CD4-positive, alpha-beta T cell treated with Interleukin-15 for 1 hour (primary cell): ENCODE measurements around the gene NKD2.

Experiments
- DNase-seq: peaks from one replicate; pipeline ENCODE4 v3.0.0-alpha.2; 2020

The NKD2 gene

DNA sequence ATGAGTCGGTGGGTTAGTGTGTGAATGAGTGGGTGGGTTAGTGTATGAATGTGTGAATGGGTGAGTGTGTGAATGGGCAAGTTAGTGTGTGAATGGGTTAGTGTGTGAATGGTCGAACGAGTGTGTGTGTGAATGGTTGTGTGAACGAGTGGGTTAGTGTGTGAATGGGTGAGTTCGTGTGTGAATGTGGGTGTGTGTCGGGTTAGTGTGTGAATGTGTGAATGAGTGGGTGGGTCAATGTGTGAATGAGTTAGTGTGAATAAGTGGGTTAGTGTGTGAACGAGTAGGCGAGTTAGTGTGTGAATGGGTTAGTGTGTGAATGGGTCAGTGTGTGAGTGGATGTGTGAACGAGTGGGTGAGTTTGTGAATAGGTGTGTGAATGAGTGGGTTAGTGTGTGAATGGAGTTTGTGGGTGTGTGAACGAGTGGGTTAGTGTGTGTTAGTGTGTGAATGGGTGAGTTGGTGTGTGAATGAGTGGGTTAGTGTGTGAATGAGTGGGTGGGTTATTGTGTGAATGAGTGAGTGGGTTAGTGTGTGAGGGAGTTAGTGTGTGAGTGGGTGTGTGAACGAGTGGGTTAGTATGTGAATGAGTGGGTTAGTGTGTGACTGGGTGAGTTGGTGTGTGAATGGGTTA, 38.8 kb downstream of the NKD2 start:
- DNase-seq = no peak

DNA sequence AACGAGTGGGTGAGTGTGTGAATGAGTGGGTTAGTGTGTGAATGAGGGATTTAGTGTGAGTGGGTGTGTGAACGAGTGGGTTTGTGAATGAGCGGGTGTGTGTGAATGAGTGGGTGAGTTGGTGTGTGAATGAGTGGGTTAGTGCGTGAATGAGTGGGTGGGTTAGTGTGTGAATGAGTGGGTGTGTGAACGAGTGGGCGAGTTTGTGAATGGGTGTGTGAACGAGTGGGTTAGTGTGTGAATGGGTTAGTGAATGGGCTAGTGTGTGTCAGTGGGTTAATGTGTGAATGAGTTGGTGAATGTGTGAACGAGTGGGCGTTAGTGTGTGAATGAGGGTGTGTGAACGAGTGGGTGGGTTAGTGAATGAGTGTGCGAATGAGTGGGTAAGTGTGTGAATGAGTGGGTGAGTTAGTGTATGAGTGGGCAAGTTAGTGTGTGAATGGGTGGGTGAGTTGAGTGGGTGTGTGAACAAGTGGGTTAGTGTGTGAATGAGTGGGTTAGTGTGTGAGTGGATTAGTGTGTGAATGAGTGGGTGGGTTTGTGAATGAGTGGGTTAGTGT, 39.6 kb downstream of the NKD2 start:
- no peak for DNase-seq

DNA sequence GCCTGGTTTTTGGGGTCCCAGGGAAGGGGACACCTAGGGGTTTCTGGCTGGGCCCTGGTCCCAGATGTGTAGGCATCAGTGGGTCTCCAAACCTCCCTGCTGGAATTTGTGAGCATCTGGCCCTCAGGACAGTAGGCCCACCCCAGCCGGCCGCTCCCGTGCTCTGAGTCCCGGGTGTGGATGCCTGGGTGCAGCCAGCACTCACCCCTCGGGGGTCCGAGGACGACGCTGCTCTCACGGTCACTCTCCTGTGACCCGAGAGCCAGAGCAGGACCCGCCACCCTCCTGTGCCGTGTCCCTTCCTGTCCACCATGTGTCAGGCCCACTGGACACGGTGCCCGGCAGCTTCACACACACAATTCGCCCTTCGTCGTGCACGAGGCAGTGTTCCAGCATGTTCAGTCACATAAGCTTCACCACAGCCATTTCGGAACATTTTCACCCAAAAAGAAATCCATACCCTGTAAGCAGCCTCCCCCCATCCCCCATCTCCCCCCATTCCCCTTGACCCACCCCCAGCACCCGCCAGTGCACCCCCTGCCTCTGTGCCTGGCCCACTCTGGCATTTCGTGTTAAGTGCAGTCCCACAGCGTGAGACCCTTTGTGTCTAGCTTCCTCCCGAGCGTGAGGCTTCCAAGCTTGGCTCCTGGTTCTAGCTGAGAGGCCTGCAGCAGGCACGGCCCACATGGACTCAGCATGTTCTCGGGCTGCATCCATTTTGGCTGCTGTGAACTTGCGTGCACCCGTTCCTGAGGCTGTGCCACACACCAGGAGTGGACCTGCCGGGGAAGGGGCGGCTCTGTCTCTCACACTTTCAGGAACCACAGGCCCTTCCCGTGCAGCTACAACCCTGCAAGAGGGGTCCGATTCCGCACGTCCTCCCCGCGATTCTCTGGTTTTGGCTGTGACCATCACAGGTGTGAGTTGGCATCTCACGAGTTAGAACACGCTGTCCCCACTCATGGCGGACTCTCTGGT, 40.5 kb downstream of the NKD2 start:
- DNase-seq = no peak

DNA sequence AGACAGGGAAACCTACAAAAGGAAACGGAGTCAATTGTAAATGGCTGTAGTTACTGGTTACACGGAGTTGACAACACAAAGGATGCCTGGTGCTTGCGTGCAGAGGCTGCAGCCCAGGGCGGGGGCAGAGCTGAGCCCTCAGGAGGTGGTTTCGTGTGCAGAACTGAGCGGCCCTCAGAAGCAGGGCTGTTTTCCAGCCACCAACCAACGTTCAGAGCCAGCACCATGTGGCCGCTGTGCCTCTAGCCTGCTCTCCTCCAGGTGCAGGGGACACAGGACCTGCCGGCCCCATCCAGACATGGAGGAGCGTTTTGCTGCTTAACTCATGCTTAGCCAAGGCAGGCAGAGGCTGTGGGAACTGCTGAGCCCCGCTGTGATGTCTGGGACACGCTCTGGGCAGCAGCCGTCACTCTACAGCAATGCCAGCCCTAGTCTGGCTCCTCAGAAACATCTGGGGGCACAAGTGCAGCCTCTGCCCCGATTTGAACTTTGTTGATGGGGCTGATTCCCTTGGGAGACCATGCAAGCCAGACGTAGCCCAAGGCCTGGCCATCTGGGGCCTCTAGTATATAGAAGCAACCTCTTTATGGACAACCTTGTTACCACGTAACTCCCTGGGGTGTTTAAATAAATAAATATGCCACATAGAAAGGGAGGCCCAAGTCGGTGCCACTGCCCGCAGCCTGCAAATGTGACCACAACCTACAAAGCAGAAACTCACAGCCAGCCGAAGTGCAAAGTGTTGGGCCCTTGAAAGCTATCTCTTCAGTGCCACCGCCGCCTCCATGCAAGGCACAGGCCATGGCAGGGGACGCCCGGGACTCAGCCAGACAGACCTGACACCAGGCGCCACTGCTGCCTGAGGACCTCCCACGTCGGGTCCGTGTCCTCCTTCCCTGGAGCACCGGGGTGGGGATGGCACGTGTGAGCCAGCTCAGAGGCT, 42.1 kb downstream of the NKD2 start:
- DNase-seq = no peak

DNA sequence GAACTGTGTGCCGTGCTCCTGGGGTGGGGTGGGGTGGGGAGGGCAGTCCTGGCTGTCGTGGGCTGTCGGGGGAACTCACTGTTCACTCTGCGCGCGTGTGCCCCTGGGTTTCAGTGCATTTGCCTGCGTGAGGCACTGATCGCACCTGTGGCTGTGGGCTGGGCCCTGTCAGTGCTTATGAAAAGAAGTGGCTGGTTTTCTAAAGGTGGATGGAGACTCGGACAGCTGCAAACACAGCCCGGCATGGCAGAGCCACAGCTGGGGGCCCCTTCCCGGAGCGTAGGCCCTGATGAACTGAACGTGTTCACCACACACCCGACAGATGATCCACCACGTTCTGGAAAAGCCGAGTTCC, 42.7 kb downstream of the NKD2 start:
- no peak for DNase-seq

DNA sequence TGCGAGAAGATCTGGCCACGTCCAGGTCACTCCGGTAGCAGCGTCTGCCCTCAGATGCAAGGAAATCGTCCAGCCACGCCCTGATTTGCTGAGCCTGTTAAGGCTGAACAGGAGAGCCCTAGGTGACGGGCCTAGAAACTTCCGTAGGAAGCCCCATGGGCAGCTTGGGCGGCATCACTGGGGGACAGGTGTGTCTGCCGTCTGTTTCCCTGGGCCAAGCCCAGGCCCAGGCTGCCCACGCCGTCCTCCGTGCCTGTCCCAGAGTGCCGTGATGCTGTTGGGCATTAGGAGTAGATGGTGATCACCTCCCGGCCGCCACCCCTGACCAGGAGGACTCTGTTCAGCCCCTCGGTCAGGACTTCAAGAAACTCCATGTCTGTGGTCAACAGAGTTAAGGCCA, 43.5 kb downstream of the NKD2 start:
- DNase-seq = no peak

DNA sequence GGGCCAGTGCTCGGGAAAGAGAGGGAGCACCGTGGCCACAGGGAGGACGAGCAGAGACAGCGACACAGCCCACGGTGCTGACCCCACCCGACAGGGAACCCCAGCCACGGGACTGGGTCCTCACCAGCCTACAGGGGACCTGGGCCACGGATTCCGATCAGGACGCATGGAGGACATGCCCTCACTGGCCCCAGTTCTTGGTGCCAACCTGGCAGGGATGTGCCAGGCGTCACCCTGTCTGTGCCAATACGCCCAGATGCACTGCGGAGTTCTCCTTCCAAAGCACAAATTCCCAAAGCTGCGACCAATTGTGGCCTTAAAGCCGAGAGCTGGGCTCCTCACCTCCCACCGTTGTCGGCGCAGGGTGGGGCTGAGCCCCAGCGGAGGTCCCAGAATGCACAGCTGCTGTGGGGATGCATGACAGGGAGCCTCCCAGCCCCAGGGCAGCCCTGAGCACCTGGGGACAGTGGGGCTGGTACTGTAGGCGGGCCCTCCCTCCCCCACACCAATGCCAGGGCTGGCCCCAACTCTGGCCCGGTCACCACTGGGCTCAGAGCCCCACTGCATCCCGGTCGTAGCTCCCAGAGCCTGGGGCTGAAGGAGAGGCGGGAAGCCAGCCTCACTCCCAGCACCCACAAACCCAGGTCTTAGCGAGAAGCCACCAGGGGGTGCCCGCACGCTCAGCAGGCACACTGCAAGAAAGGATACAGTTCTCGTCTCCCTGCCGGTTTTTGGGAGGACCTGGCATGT, 44.2 kb downstream of the NKD2 start:
- DNase-seq = no peak

DNA sequence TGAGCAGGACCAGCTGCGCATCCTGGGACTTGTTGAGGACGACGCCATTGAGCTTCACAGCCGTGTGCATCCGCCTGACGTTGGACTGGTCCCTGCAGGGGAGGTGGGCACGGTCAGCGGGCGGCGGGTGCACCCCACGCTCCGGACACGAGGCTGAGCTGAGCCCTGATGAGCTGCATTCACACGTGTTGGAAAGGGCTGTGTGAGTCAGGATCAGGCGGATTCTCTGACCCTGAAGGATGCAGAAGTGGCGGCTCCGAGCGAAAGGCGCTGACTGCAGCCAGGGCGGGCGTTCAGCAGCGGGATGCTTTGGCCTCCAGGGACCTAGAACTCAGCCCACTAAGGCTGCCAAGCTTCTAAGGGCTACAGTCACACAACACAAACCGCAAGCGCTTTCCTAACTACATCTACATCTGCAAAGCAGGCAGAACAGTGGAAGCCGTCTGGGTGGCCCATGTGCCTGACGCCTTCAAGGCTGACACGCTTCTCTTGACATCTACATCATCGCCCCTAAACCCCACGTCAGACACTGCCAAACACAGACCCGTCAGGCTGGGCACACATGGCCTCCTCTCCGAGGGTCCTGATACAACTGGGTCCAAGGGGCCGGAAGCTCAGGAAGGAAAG, 44.9 kb downstream of the NKD2 start:
- no peak for DNase-seq

DNA sequence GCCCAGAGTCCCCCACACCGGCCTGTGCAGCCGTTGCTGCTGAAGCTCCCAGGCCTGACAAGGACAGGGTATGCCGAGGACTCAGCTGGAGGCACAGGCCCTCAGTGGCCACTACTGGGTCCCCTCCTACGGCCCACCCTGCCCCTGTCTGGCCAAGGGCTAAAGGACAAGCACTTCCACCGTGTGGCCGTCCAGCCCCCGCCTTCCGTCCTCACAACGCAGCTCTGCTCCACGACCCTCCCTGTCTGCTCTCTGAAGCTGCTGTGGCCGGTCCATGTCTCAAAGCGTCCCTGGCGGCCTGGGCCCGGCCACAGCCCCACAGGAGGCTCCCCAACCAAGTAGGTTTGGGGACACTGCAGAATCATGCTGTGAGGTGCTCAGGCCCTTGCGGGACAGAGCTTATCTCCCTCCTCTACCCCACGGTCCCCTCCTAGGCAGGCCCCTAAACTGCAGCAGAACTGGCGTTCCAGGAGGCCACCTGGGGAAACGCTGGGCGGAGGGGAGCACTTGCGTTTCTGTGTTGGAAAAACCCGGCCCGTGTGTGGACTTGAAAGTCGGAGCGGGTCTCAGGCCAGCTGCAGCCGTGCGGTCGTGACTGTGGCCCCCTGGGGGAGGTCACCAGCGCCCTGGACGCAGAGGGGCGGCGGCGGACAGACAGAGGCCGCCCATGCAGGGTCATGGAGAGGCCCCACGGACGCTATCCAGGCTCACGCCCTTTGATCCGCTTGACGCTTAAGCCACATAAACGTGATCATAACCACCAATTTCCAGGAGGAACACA, 45.6 kb downstream of the NKD2 start:
- no peak for DNase-seq

DNA sequence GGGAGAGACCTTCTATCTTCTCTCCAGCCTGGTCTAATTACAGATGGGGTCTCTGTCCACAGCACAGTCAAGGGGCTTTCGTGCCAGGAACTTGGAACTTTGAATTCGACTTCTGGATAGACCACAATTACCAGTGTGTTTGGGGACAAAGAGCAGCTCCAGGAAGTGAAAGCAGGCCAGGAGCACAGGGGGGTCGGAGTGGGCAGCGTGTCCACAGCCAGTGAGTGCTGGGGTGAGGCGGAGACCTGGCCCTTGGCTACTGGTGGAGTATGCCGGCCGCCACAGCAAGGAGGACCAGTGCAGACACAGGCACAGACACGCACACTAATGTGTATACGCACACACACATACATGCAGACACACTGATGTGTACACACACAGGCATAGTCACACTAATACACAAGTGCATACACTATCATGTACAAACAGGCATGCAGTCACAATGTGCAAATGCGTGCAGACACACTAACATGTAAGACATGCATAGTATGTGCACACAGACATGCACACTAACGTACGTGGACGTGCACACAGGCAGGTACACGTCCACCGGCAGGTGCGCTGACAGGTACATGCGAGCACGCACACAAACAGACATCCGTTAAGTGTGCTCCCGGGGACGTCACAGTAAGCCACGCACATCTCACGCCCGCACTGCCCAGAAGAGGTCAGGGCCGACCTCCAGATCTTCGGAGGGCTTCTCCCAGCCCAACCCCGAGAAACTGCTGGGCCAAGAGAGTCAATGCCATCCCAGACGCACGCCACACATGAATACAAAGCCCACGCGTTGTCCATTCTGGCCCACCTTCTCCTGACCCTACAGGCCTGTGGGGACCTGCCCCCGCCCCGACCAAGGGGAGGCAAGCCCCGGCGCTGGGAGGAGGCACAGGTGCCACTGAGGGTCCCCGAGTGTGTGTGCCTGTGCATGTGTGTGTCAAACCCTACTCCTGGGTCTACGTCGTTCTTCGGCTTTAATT, 46.5 kb downstream of the NKD2 start:
- no peak for DNase-seq

DNA sequence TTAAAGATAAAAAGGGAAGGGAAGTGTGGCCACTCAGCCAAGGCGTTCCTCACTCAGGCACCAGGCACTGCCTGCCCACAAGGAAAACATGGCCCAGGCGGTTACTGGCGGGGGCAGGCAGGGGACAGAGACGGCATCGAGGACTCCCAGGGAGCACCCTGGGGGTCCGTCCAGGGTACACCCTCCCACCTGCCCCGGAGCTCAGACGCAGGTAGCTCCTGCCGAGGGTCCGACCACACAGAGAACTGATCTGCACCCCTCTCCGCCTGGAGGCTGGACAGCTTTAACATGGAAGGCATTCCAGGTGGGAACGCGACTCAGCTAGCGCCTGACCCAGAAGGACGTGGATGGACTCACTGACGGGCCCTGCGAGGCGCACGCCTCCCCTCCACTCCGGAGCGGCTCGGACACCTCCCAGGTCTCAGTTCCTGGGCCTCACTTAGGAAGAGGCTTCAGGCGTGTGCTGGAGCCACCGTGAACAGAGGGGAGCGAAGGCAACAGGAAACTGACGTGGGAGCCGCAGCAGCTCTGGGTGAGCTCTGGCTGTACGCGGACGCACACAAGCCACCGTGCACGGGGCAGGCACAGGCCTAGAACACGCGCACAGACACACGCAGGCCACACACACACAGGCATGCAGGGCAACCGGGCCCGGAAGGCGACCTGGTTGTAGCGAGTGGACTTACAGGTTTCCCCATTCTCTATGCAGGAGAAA, 47.5 kb downstream of the NKD2 start:
- no peak for DNase-seq

DNA sequence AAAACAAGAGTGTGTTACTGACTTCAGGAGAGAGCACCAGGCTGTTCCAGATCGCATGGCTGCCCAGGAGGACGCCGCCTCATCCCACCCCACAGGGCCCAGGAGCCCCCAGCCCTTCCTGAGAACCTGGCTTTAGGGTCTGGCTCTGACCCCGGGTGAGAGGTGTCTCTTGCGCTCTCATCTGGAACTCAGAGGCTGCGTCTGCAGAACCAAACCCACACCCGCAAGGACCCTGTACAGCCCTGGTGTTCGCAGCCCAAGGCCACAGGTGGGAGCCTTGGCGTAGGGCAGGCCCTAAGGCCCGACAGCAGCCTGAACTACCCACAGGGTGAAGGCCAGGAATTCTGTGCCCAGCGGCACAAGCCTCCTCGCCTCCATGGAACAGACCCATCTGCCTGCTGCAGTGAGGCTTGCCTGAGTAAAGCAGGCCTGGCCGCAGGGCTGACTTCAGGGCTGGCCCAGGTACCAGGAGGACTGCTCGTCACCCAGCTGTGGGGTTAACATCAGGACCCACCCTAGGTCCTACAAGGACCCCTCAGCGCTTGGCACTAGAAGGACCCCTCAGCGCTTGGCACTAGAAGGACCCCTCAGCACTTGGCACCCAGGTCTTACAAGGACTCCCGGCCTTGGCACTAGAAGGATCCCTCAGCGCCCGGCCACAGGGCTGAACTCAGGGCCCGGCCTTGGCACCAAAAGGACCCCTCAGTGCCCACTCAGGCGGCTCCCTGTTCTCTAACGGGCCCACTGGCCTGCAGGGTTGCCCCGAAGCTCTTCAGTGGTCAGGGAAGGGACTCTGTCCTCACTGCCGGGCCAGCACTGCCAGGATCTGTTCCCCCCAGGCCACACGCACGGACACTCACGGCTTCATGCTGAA, 48.2 kb downstream of the NKD2 start:
- DNase-seq = no peak

DNA sequence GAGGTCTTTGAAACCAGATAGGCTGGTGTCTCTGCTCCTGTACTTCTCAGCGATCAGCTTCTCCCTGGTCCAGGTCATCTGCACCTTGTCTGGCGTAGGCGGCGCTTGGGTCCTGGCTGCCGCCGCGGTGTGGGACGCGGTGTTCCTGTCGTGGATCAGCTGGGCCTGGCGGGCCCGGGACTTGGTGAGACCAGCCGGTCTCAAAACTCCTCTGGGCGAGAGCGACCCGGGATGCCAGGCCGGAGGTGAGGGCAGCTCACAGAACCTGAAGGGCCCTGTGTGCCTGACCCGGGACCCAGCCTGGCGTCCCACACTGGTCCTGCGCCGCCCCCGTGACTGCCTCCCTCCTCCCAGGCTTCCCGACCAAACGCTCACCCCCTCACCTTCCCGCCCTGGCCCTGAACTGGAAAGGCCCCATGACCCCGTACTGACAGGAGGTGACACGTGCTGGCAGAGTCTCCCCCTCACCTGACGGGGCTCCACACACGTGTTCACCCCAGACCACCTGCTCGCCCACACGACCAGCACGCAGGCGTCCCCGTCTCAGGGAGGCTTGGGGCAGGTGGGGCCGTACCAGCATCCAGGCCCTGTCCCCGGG, 49.0 kb downstream of the NKD2 start:
- no peak for DNase-seq

DNA sequence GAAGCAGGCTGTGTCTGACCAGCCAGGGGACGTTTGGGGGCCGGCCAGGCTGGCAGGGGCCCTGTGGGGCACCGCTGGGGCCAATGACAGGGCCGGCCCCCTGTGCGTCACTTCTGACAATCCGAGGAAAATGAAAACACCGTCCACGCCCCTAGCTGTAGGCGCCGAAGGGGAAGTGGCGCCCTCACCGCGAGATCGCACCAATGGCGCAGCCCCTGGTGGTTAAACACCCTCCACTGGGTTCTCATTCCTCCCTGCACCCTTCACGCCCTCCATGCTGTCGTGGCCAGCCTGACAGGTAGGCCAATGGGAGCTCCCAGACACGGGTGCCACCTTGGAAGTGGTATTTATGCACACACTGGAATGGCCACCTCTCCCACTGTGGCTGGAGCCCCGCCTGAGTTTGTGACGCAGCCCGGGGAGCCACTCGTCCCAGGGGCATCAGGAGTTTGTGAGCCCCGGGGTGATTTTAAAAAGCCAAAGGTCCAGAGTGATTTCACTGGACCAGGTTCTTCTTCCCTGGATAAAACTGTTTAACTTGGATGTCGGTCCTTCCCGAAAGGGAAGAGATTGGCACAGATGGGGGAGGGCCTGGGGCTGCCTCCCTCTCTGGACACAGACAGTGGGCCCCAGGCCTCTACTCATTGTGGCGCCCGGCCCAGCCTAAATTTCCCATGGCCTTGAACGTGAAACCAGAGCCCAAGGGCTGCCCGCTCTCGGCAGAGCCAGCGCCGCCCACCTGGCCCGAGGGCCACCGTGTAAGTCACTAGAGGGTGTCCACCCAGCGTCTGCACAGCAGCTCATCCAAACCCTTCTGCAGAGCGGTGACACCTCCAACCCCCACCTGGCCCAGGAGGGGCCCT, 49.7 kb downstream of the NKD2 start:
- no peak for DNase-seq

DNA sequence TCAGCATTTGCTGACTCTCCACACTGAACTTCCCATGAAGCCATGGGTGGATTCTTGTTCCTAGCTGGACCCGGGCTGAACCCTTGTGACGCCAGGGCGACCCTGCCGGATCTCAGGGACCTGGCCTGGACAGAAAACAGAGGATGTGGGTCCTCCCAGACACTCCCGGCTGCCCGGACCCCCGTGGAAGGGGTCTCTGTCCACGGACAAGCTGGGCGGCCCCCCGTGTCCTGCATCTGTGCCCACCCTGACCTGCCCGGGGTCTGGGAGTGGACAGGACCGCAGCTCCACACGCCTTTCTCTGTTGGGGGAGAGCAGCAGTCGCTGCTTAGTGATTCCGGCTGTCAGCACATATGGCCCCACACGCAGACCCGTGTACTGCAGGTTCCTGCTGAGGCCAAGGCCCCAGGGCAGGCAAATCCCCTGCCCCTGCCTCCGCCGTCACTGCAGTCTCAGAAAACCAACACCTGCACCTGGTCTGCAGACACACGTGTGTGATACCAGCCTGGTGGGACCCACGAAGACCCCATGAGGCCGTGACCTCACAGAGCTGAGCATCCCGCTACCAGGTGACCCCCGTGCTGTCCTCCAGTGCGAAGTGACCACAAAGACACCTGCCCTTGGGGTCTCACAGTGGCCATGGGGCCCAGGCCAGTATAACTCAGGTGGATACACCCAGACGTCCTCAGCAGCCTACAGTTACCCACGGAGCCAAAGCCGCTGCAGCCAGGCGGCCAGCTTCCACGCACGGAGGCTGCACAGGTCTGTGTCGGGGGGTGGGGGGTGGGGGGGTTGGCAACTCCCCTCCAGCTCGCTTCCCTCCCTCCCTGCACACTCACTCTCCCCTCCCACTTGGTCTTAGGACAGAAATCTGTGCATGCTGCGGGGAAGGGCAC, 50.6 kb downstream of the NKD2 start:
- no peak for DNase-seq
